Panc1 (cell line): ENCODE results near the gene ACER2. TPM values are rescaled to one million over a fixed set of nuclear protein-coding genes. Genes with fewer than 3 reads are reported as not detected.

Experiments
- ATAC-seq: fragments of 200-7000 bp; cut with Tn5 transposase; 2 replicates; pipeline ENCODE4 v1.9.1; 2020; ENCODE audit warnings: mild to moderate bottlenecking, moderate library complexity
- BruUV-seq: library from RNA; stranded (reverse); fragments of 400-500 nt; replicated peaks from 2 replicates; lab custom pipeline; 2021; lab: Mats Ljungman, UMichigan
- CTCF ChIA-PET: fragments of 300-600 bp; sonication (Branson Sonifier 250); formaldehyde crosslinking; loops from one replicate; lab custom pipeline; 2022; ENCODE audit warnings: antibody characterized with exemption; lab: Charles Lee
- POLR2A ChIA-PET: fragments of 300-600 bp; sonication (Branson Sonifier 250); formaldehyde crosslinking; loops from one replicate; lab custom pipeline; 2022; ENCODE audit warnings: antibody characterized with exemption; lab: Charles Lee
- DNase-seq: peaks from one replicate; pipeline ENCODE4 v3.0.0-alpha.2; 2010; ENCODE audit warnings: low read depth, low spot score
- H3K27ac ChIP-seq: 2 replicates; pipeline ENCODE4 v1.5.1; 2011; ENCODE audit warnings: mild to moderate bottlenecking, low read length, inconsistent platforms
- H3K27me3 ChIP-seq: fragments of 200-500 bp; sonication (Bioruptor generic); 2 replicates; pipeline ENCODE4 v1.6.0; 2014; ENCODE audit warnings: low read length, inconsistent platforms; ENCODE audit not compliant: control insufficient read depth, insufficient read depth
- H3K36me3 ChIP-seq: fragments of 200-500 bp; sonication (Bioruptor generic); 2 replicates; pipeline ENCODE4 v1.5.1; 2014; ENCODE audit warnings: inconsistent platforms, mild to moderate bottlenecking, low read length, moderate library complexity; ENCODE audit not compliant: control insufficient read depth, insufficient read depth
- H3K4me1 ChIP-seq: 2 replicates; pipeline ENCODE4 v1.5.1; 2011; ENCODE audit warnings: inconsistent platforms, mild to moderate bottlenecking, low read length, moderate library complexity; ENCODE audit not compliant: control insufficient read depth, insufficient read depth
- H3K4me3 ChIP-seq, 2 experiments: 2 replicates each; pipeline ENCODE4 v1.5.1; 2011 to 2012; ENCODE audit warnings: low read depth in 2 of 2, low read length in 2 of 2, mild to moderate bottlenecking in 2 of 2, inconsistent platforms in 1 of 2, moderate library complexity in 1 of 2
- H3K9me3 ChIP-seq: fragments of 200-500 bp; sonication (Bioruptor generic); 2 replicates; pipeline ENCODE4 v1.5.1; 2014; ENCODE audit warnings: low read depth, mild to moderate bottlenecking, inconsistent platforms, low read length, moderate library complexity; ENCODE audit not compliant: control insufficient read depth, insufficient read depth
- CTCF ChIP-seq: fragments of 450-650 bp; IDR thresholded peaks from 2 replicates; pipeline ENCODE4 v1.5.1; 2017; ENCODE audit warnings: mild to moderate bottlenecking
- POLR2AphosphoS5 ChIP-seq: IDR thresholded peaks from 2 replicates; pipeline ENCODE4 v1.6.1; 2012; ENCODE audit warnings: mild to moderate bottlenecking, low read depth, low read length, moderate library complexity
- REST ChIP-seq, 2 experiments: IDR thresholded peaks; 2 replicates each; pipeline ENCODE4 v1.6.1; 2011 to 2012; ENCODE audit warnings: low read depth in 2 of 2, control low read depth in 1 of 2, low read length in 1 of 2, mild to moderate bottlenecking in 1 of 2, moderate library complexity in 1 of 2; ENCODE audit not compliant: insufficient read depth in 1 of 2
- SIN3A ChIP-seq: IDR thresholded peaks from 2 replicates; pipeline ENCODE4 v1.6.1; 2012; ENCODE audit warnings: low read depth, mild to moderate bottlenecking, low read length, moderate library complexity, borderline replicate concordance; ENCODE audit not compliant: insufficient read depth
- TCF7L2 ChIP-seq: IDR thresholded peaks from 2 replicates; pipeline ENCODE4 v1.6.1; 2011; ENCODE audit warnings: mild to moderate bottlenecking, low read depth, low read length, inconsistent platforms
- in situ Hi-C: cut with HindIII; loops from 2 replicates; pipeline ENCODE4 v1.10.0; 2016; ENCODE audit warnings: low sequenced_read_pairs, low pct_unique_long_range_greater_than_20kb
- intact Hi-C: fragments of 100-400 bp; cut with micrococcal nuclease; formaldehyde crosslinking; loops from one replicate; pipeline ENCODE4 v1.10.0; 2022; ENCODE audit not compliant: unreplicated experiment
- total RNA-seq: library from RNA; stranded (reverse); gene quantifications from one replicate; pipeline ENCODE4 v1.2.1, GENCODE V29; 2021; ENCODE audit not compliant: unreplicated experiment

The ACER2 gene
- total RNA-seq, 1 experiment from 2014 or later: 1.3 TPM

GRCh38 chr9:19375538-19375937, 33.3 kb upstream of the ACER2 start:
- no TSS peak for BruUV-seq
- Histone ChIP-seq H3K27ac (no peak overlapping the region), H3K4me3 (no peak overlapping the region), H3K27me3 (no peaks in the 10 kb centered on the region), H3K9me3 (no peaks in the 10 kb centered on the region), H3K4me1 (no peaks in the 10 kb centered on the region), H3K36me3 (peaks cover 13% of the 10 kb centered on the region)
- in situ Hi-C loops (no loop called here), intact Hi-C loops (no loop called here)
- ChIA-PET CTCF (interaction anchor here (0.7 kb wide), 1 partner anchor 327 kb away, joined by 6 read pairs; no protein-coding TSS in a partner anchor), POLR2A (no interaction called here)
- no peak for TF ChIP-seq TCF7L2
- no peak for TF ChIP-seq REST (IDR thresholded peaks at IDR 0.05; ENCODE audit: insufficient read depth in 1 of 2, low read depth in 2 of 2, low read length in 1 of 2)
- TF ChIP-seq CTCF: no peak
- no peak for TF ChIP-seq SIN3A
- TF ChIP-seq POLR2AphosphoS5: no peak
- no peak for DNase-seq
- ATAC-seq: no peak

- no peak for ATAC-seq
- H3K27me3 ChIP-seq: no peaks in the 10 kb centered on the region
- CTCF ChIA-PET: no interaction called here
- 0 out of 2 replicates have a peak overlapping the region, but pooled peaks have one; percentile 17 for H3K27ac ChIP-seq
- DNase-seq: no peak
- TF ChIP-seq REST (IDR thresholded peaks at IDR 0.05; ENCODE audit: insufficient read depth in 1 of 2, low read depth in 2 of 2, low read length in 1 of 2) (no peak), POLR2AphosphoS5 (no peak), SIN3A (no peak), CTCF (no peak), TCF7L2 (no peak)
- no peak overlapping the region for H3K4me3 ChIP-seq
- no TSS peak for BruUV-seq
- in situ Hi-C loops: no loop called here
- POLR2A ChIA-PET: no interaction called here
- peaks cover 13% of the 10 kb centered on the region for H3K36me3 ChIP-seq
- H3K9me3 ChIP-seq: no peaks in the 10 kb centered on the region
- intact Hi-C loops: no loop called here
- no peaks in the 10 kb centered on the region; the same call in 1 of the 2 replicates for H3K4me1 ChIP-seq
Measured at GRCh38 chr9:19376931-19377330, 31.9 kb upstream of the ACER2 start.
